ENCODE data around the gene DDX42.
"Not testable (repeated sequence)": the region's sequence is repeated elsewhere in the genome, so short reads cannot be mapped to it uniquely, and the experiment has no call there.

DDX42 gene

DNA sequence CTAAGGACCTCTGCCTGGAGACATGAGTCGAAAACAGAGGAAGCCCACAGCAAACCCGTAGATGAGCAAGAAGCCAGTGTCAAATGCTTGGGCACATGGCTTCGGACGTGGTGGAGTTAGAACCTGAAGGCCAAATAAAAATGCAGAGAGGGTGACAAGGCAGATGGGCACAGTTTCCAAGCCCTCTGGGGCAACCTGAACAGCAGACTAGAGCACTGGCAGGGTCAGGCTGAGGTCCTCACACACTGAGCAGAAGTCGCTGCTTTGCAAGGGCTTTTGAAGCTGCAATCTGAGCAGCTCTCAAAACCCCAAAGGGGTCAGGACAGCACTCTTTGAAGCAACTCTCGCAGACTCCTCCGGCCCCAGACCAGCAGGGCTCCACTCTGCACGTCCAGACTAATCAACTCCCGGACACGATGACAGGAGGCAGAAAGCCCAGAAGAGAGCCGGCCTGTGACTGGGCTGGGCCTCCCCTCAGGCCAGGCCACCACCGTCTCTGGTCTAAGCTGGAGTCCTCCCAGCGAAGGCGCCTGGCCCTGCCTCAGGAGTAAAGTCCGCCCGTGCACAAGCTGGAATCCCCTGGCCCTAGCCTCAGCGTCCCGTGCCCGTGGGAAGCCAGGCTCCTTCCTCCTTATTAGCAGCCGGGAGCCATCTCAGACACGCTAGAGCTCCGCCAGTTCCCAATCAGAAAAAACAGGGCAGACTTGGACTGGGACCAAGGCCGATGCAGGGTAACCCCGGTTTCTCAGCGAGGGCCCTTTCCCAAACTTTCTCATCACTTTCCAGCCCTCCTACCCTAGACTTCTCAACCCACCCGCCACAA is 67.6 kb downstream of the DDX42 start:
- DNase-seq = no peak

DNA sequence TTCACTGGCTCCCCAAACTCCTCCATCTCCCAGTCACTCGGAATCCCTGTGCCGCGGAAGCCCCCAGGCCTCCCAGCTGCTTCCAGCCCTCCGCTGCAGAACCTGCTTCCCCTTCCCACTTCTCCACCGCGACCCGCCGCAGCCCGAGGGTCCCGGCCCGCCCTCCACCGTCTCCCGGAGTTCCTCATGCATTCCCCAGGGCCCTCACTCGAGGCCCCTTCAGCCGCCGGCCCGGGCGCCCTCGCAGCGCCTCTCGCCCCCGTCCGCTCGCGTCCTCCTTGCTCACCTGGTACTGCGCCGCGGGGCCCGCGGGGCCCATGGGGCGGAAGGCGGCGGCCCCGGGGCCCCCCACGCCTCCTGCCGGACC is 68.2 kb downstream of the DDX42 start:
- DNase-seq = no peak

DNA sequence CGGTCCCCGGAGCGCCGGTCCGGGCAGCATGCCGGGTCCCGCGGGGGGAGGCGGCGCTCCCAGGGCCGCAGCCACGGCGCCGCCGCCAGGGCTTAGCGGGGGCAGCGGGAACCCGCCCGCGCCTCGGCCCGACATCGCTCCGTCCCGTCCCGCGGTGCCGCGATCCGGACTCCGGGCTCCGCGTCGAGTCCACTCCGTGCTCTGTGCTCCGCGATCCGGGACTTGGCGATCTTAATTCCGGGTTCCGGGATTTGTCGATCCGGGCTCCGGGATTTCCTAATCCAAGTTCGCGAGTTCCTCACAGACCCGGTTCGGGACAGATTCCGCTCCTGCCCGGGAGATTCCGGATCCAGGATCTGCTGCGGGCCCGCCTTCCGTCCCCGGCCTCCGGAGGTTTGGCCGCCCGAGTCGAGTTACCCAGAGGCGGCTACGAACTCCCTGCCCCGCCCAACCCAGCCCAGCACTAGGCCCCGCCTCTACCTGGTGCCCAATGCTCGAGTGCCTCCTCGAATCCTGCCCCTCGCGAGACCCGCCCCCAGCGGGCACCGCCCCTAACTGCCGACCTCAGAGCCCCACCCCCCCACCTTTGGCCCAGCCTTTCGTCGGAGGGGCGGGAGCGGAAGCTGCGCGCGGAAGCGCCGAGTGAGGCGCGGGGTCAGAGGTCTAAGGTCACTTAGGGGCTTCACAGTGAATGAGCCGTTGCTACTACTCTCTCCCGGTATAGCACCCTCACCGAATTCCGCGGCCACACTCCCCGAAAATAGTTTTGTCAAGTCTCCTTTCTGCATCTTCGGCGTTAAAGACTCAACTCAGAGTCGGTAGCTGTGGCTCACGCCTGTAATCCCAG is 68.8 kb downstream of the DDX42 start, which contains the start of gene SMARCD2:
Gene SMARCD2, minus strand, starts transcription at position 146 of the 847 bp plus-strand sequence. Its CDS starts 11 bp downstream, at position 135.
- peak; percentile 95 to 100 for DNase-seq

DNA sequence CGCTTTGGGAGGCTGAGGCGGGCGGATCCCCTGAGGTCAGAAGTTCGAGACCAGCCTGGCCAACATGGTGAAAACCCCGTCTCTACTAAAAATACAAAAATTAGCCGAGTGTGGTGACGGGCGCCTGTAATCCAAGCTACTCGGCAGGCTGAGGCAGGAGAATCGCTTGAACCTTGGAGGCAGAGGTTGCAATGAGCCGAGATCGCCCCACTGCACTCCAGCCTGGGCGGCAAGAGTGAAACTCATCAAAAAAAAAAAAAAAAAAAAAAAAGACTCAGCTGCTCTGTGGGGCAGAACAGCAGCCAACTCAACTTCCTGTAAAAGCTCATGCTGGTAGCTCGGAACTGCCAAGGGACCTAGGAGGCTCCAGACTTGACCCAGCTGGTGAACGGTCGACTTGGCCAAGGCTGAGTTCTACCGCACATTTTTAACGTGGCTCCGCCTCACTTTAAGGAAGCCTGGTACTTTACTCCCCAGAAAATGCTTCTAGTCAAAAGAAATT is 69.5 kb downstream of the DDX42 start:
- not testable (repeated sequence) for DNase-seq

DNA sequence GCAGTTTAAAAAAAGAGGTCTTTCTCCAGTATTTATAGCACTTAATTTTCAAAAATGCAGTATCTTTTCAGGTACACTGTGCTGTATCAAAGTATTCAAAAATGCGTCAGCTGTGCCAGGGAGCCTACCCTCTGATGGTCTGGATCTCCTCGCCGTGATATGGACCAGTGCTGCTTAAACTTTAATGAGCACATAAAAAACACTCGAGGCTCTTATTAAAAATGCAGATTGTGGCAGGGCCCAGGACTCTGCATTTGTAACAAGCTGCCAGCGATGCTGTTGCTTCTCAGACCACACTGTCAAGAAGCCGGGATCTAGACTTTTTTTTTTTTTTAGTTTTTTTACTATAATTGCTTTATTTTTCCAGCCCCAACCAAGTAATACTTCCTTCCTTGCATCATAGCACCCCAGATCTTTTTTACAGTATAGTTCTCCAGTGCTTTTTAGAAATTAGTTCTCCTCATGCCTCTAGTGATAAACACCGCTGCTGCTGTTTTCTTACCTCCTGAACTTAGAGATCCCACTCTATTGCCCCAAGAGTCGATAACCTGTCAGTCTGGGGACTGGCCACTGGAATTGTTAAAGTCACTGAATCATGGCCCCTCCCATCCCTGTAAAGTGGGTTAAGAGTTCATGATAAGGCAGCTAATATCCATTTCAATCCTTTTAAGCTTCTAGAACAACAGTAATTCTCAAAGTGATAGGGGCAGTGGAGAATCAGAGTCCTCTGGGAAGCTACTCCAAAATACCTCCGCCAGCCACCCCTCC is 70.1 kb downstream of the DDX42 start:
- DNase-seq = no peak

DNA sequence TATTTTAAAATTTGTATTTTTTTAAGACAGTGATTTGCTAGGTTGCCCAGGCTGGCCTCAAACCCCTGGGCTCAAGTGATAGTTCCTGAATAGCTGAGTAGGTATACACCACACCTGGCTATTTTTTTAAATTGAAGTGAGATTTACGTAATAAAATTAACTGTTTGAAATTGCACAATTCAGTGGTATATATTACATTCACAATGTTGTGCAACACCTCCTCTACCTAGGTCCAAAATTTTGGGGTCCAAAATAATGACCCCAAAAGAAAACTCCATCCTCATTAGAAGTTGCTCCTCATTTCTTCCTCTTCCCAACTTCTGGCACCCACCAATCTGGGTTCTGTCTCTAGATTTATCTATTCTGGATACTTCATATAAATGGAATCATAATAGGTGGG is 71.5 kb downstream of the DDX42 start:
- DNase-seq = no peak

DNA sequence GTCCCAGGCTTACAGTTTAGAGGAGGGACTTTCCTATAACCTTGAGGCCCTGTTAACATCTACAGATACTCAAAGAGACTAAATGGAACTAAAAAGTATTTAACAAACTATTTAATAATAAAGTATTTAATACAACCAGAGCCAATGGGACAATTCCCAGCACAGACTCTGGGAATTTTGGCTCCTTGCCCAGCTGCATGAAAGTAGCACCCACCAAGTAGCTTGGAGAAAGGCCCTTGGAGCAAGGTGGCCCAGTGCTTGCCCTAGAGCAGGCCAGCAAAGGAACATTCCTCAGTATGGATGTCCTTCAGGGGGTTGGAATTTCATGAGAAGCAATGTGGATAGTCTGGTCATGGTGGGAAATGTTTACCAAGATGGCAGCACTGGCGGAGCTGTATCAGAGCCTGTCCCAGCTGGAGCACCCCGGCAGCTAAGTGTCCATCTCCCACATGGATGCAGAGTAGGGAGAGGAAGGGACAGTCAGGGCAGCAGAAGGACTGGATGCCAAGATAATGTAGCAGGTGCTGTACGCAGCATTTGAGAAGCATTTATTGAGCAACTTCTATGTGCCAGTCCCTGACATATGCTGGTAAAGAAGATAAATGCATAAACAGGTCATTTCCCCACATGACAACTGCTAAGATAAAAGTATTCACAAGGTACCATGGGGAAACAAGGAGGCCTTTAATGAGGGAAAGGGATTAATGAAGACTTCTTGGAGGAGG is 73.7 kb downstream of the DDX42 start:
- no peak for DNase-seq

DNA sequence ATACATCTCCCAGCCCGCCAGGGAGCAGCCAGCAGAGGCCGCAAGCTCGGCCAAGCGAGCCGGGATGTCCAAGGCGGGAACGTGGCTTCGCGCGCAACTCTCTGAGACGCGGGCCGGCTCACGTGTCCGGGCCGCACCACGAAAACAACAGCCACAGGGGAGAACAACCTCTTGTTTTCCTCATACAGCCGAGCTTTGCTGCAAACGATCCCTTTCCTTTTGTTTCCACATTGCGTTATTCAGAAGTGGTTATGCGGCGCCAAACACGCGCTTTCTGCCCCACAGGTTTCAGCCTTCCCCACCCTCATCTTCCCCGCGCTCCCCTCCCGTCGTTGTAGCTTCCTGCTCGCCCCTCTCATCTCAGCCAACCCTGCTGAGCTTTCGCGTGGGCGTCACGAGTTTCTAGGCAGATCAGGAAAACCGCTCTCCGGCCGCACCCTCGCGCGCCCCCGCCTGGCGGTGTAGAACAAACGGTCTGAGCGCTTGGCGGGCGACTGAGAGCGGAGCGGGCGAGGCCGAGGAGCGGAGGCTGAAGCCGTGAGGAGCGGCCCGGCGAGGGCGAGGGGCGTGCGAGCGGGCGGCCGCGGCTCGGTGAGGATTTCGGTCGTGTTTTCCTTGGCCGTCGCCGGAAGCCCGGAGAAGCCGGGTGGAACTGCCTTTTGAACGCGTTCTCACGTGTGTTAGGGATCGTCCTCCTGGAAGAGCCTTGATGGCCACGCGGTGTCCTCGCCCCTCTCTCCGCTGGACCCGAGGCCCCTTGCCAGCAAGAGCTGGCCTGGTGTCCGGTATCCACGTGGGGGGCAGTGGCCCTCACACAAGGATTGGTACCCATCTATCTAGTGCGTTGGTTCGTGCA is 75.1 kb downstream of the DDX42 start:
- DNase-seq = no peak

DNA sequence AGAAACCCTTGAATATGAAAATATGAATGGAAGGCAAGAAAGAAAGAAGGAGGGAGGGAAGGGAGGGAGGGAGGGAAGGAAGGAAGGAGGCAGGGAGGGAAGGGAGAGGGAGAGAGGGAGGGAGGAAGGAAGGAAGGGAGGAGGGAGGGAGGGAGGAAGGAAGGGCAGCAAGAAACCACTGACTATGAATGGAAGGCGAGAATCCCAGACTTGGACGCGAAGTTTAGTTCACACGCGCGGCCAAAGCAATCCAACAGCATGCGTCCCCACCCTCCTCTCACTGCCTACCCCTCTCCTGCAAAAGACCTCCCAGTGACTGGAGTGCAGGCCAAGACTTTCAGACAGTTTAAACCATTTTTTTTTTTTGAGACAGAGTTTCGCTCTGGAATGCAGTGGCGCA is 76.4 kb downstream of the DDX42 start:
- DNase-seq = no peak

DNA sequence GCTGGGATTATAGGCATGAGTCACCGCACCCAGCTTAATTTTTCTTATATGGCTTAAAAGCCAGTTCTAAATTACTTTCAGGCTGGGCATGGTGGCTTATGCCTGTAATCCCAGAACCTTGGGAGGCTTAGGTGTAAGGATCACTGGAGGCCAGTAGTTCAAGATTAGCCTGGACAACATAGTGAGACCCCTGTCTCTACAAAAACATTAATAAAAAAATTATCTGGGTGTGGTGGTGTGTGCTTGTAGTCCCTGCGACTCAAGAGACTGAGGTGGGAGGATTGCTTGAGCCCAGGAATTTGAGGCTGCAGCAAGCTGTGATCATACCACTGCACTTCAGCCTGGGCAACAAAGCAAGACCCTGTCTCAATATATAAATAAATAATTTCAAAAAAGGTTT is 79.3 kb downstream of the DDX42 start:
- no peak for DNase-seq

DNA sequence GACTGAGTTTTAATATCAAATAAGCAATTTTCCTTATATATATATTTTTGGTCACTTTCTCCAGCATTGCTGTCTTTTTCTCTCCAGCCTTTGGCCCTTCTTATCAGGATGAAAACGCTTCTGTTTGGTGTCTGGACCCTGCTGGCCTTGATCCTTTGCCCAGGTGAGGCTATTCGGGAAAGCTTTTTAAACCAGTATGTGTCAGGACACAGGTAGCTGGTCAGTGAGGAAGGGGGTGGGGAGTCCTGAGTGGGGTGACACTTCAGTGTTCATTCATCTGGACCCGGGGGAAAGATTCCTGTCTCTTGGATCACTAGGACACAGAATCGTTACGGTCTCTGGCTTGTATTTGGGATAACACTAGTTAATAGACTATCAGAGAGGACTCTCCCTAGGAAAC is 80.7 kb downstream of the DDX42 start:
- DNase-seq = no peak

DNA sequence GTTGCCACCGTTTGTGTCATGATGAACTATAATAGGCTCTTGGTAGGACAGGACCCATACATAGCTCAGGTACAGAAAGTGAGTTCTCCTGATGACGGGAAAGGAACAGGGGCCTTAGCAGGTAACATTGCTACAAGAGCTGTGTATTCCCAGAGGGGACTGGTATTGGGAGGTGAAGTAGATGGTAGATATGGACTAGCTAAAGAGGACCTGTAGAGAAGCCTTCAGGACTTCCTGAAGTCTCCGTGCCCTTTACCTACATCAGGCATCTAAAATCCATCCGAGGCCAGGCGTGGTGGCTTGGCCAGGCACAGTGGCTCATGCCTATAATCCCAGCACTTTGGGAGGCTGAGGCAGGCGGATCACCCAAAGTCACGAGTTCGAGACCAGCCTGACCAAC is 81.2 kb downstream of the DDX42 start:
- no peak for DNase-seq

DNA sequence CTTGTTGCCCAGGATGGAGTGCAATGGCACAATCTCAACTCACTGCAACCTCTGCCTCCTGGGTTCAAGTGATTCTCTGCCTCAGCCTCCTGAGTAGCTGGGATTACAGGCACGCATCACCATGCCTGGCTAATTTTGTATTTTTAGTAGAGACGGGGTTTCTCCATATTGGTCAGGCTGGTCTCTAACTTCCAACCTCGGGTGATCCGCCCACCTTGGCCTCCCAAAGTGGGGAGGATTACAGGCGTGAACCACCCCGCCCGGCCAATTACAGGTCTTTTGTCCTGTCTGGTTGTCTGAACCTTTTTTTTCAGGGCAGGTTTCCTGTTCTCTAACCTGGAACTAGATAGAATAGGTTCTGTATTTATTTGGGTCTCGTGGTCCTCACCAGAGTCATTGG is 82.5 kb downstream of the DDX42 start:
- DNase-seq = not testable (repeated sequence)

DNA sequence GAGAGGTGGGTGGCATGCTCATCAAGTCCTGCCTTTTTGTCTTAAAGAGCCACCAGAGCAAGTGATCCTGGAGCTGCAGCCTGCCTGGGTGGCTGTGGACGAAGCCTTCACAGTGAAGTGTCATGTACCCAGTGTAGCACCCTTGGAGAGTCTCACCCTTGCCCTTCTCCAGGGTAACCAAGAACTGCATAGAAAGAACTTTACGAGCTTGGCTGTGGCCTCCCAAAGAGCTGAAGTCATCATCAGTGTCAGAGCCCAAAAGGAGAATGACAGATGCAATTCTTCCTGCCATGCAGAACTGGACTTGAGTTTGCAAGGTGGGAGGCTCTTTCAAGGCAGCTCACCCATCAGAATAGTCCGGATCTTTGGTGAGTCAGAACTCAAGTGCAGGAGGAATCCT is 85.3 kb downstream of the DDX42 start:
- no peak for DNase-seq

DNA sequence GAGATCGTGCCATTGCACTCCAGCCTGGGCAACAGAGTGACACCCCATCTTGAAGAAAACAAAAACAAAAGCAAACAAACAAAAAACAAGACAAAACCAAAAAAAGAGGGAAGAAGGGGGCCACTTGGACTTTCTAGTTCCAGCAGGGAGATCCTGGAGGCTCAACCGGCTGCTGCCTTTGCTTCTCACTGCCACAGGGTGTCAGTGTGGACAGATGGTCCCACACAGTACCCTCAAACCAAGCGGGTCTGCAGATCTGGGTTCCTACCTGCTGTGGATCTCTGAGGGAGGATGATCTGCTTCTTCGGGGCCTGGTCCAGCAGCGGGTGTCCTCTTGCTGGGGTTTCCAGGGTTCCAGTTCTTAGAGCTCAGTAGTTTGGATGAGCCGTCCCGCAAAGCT is 92.7 kb downstream of the DDX42 start:
- DNase-seq = not testable (repeated sequence)
